SK-N-SH treated with all-trans-retinoic acid at 6 μM for 48 hours (cell line): ENCODE results near the gene MEPCE.

Source experiments
- ATAC-seq: fragments of 200-7000 bp; cut with Tn5 transposase; 3 replicates; pipeline ENCODE4 v1.9.1; 2020; ENCODE audit warnings: mild to moderate bottlenecking, moderate library complexity
- ARNTL ChIP-seq: fragments of 450-650 bp; formaldehyde crosslinking; IDR thresholded peaks from 2 replicates; pipeline ENCODE4 v1.5.0; 2020; ENCODE audit warnings: low read depth, mild to moderate bottlenecking, moderate library complexity, borderline replicate concordance
- BACH2 ChIP-seq: fragments of 250-450 bp; sonication (Bioruptor Pico); IDR thresholded peaks from 2 replicates; pipeline ENCODE4 v1.9.0; 2021; ENCODE audit warnings: mild to moderate bottlenecking, borderline replicate concordance
- CREB5 ChIP-seq: fragments of 250-450 bp; sonication (Bioruptor Pico); IDR thresholded peaks from 2 replicates; pipeline ENCODE4 v1.5.1; 2020; ENCODE audit warnings: low read depth, mild to moderate bottlenecking, moderate library complexity
- CSDC2 ChIP-seq: fragments of 250-450 bp; sonication (Bioruptor Pico); IDR thresholded peaks from 2 replicates; pipeline ENCODE4 v1.5.0; 2020; ENCODE audit warnings: mild to moderate bottlenecking, moderate library complexity
- CSRNP3 ChIP-seq: fragments of 250-450 bp; sonication (Bioruptor Pico); IDR thresholded peaks from 2 replicates; pipeline ENCODE4 v1.5.1; 2021; ENCODE audit warnings: mild to moderate bottlenecking, moderate library complexity
- ESRRG ChIP-seq: fragments of 250-450 bp; sonication (Bioruptor Pico); IDR thresholded peaks from 2 replicates; pipeline ENCODE4 v1.6.1; 2021; ENCODE audit warnings: mild to moderate bottlenecking
- GLIS3 ChIP-seq: fragments of 250-450 bp; sonication (Bioruptor Pico); IDR thresholded peaks from 2 replicates; pipeline ENCODE4 v1.5.0; 2020; ENCODE audit warnings: mild to moderate bottlenecking, moderate library complexity
- ISL1 ChIP-seq: fragments of 250-450 bp; sonication (Bioruptor Pico); IDR thresholded peaks from 2 replicates; pipeline ENCODE4 v2.1.2; 2022; ENCODE audit warnings: mild to moderate bottlenecking, moderate library complexity
- OSR1 ChIP-seq: fragments of 250-450 bp; sonication (Bioruptor Pico); IDR thresholded peaks from 2 replicates; pipeline ENCODE4 v1.8.0; 2022; ENCODE audit warnings: moderate library complexity, mild to moderate bottlenecking, inconsistent platforms
- PATZ1 ChIP-seq: fragments of 250-450 bp; sonication (Bioruptor Pico); IDR thresholded peaks from 2 replicates; pipeline ENCODE4 v1.8.0; 2020; ENCODE audit warnings: mild to moderate bottlenecking, moderate library complexity, borderline replicate concordance
- POU6F1 ChIP-seq: fragments of 250-450 bp; sonication (Bioruptor Pico); IDR thresholded peaks from 2 replicates; pipeline ENCODE4 v1.8.0; 2021; ENCODE audit warnings: low read depth, mild to moderate bottlenecking, moderate library complexity, borderline replicate concordance
- RARB ChIP-seq: fragments of 250-450 bp; sonication (Bioruptor Pico); IDR thresholded peaks from 2 replicates; pipeline ENCODE4 v1.8.0; 2021; ENCODE audit warnings: mild to moderate bottlenecking, moderate library complexity
- SNAI2 ChIP-seq: fragments of 250-450 bp; sonication (Bioruptor Pico); IDR thresholded peaks from 2 replicates; pipeline ENCODE4 v1.5.0; 2020; ENCODE audit warnings: mild to moderate bottlenecking, moderate library complexity
- TCF4 ChIP-seq: fragments of 250-450 bp; sonication (Bioruptor Pico); IDR thresholded peaks from 2 replicates; pipeline ENCODE4 v1.8.0; 2021; ENCODE audit warnings: mild to moderate bottlenecking, moderate library complexity, borderline replicate concordance
- TOX ChIP-seq: fragments of 250-450 bp; sonication (Bioruptor Pico); IDR thresholded peaks from 2 replicates; pipeline ENCODE4 v1.8.0; 2021; ENCODE audit warnings: mild to moderate bottlenecking, moderate library complexity, borderline replicate concordance
- ZC3H10 ChIP-seq: fragments of 250-450 bp; sonication (Bioruptor Pico); IDR thresholded peaks from 2 replicates; pipeline ENCODE4 v1.5.1; 2021; ENCODE audit warnings: mild to moderate bottlenecking, moderate library complexity
- ZFP30 ChIP-seq: fragments of 450-650 bp; formaldehyde crosslinking; IDR thresholded peaks from 2 replicates; pipeline ENCODE4 v1.5.0; 2022; ENCODE audit warnings: mild to moderate bottlenecking, moderate library complexity
- ZNF565 ChIP-seq: fragments of 450-650 bp; formaldehyde crosslinking; conservative IDR thresholded peaks from 2 replicates; pipeline ENCODE4 v1.5.0; 2020; ENCODE audit warnings: low read depth, mild to moderate bottlenecking, moderate library complexity
- ZNF70 ChIP-seq: fragments of 450-650 bp; formaldehyde crosslinking; IDR thresholded peaks from 2 replicates; pipeline ENCODE4 v1.5.0; 2020; ENCODE audit warnings: mild to moderate bottlenecking, moderate library complexity
- ZNF8 ChIP-seq: fragments of 450-650 bp; formaldehyde crosslinking; IDR thresholded peaks from 2 replicates; pipeline ENCODE4 v1.5.0; 2020; ENCODE audit warnings: mild to moderate bottlenecking, moderate library complexity
- TF ChIP-seq, protein P1 (sequence below): fragments of 250-450 bp; sonication (Bioruptor Pico); IDR thresholded peaks from 2 replicates; pipeline ENCODE4 v1.5.0; 2020; ENCODE audit warnings: mild to moderate bottlenecking, moderate library complexity

Gene MEPCE

DNA sequence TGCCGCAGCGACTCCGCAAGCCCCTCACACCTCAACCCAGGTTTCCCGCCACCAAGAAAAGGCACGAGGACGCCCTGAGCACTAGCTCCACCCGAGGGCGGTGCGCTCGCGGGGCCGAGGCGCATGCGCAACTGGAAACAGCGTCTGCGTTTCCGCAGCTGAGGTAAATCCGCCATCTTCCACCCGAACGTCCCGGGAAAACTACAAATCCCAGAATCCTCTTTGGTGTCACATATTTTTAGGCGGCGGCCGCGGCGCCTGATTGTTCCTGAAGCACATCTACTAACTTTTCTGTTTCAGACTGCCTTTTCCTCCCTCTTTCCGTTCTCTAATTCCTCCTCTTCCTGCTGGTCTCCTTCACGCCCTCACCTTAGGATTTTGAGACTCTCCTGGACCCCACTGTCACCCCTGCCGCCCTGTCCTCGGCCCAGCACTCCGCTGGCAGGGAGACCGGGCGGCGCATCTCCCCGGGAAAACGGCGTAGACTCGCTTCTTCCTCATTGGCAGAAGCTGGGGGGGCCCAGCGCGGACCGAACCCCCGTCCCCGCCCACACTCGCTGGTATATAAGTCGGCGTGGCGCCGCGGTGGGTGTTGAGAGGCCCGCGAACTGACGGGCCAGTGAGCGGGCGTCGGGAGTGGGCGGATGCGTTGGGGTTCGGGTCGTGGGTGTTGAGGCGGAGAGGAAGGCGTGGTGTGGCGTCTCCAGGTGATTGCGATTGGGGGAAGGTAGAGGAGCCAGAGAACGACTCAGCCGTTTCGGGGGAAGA lies 1.2 kb upstream of the MEPCE start, which contains the start of gene ZCWPW1 (continued):
- TF ChIP-seq CREB5 (CRISPR knock-in tag) (peak; percentile 74; the same call in 1 of the 2 replicates), POU6F1 (no peak; the same call in 1 of the 2 replicates), ZNF70 (CRISPR knock-in tag) (0 out of 2 replicates have a peak, but pooled peaks have one; percentile 32), SNAI2 (CRISPR knock-in tag) (no peak), BACH2 (no peak), GLIS3 (CRISPR knock-in tag) (peak; percentile 96; the same call in 1 of the 2 replicates), ZNF565 (CRISPR knock-in tag) (no peak; the same call in 1 of the 2 replicates), ZNF8 (0 out of 2 replicates have a peak, but pooled peaks have one; percentile 5), ARNTL (CRISPR knock-in tag) (no peak), OSR1 (no peak), ESRRG (CRISPR knock-in tag) (0 out of 2 replicates have a peak, but pooled peaks have one; percentile 34)

- TF ChIP-seq GLIS3 (CRISPR knock-in tag) (no peak), CSDC2 (no peak), OSR1 (no peak), POU6F1 (0 out of 2 replicates have a peak, but pooled peaks have one; percentile 40), RARB (CRISPR knock-in tag) (no peak), ZFP30 (CRISPR knock-in tag) (no peak), CREB5 (CRISPR knock-in tag) (no peak; the same call in 1 of the 2 replicates), CSRNP3 (peak; percentile 56; the same call in 1 of the 2 replicates), TOX (CRISPR knock-in tag) (no peak), ZC3H10 (CRISPR knock-in tag) (no peak), ZNF8 (peak; percentile 11; the same call in 1 of the 2 replicates), ZNF565 (CRISPR knock-in tag) (peak; percentile 71; the same call in 1 of the 2 replicates), ARNTL (CRISPR knock-in tag) (0 out of 2 replicates have a peak, but pooled peaks have one; percentile 62), BACH2 (no peak), TCF4 (no peak), ISL1 (CRISPR knock-in tag) (no peak), ZNF70 (CRISPR knock-in tag) (no peak), PATZ1 (CRISPR knock-in tag) (peak; percentile 69)
- TF ChIP-seq, protein P1, sequence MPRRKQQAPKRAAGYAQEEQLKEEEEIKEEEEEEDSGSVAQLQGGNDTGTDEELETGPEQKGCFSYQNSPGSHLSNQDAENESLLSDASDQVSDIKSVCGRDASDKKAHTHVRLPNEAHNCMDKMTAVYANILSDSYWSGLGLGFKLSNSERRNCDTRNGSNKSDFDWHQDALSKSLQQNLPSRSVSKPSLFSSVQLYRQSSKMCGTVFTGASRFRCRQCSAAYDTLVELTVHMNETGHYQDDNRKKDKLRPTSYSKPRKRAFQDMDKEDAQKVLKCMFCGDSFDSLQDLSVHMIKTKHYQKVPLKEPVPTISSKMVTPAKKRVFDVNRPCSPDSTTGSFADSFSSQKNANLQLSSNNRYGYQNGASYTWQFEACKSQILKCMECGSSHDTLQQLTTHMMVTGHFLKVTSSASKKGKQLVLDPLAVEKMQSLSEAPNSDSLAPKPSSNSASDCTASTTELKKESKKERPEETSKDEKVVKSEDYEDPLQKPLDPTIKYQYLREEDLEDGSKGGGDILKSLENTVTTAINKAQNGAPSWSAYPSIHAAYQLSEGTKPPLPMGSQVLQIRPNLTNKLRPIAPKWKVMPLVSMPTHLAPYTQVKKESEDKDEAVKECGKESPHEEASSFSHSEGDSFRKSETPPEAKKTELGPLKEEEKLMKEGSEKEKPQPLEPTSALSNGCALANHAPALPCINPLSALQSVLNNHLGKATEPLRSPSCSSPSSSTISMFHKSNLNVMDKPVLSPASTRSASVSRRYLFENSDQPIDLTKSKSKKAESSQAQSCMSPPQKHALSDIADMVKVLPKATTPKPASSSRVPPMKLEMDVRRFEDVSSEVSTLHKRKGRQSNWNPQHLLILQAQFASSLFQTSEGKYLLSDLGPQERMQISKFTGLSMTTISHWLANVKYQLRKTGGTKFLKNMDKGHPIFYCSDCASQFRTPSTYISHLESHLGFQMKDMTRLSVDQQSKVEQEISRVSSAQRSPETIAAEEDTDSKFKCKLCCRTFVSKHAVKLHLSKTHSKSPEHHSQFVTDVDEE (CRISPR knock-in tag) = no peak
- peak; percentile 69 for ATAC-seq
Observed at GRCh38 chr7:100428967-100429636, 529 bp upstream of the MEPCE start.
